GM19043 (cell line): Measurements from ENCODE around the gene MAGEA2.
"Not testable (repeated sequence)": the region's sequence is repeated elsewhere in the genome, so short reads cannot be mapped to it uniquely, and the experiment has no call there.

Experiments
- ATAC-seq: cut with Tn5 transposase; IDR thresholded peaks from one replicate; pipeline ENCODE4 v1.9.1; 2021; ENCODE audit warnings: low read depth; ENCODE audit not compliant: unreplicated experiment

MAGEA2 gene, protein sequence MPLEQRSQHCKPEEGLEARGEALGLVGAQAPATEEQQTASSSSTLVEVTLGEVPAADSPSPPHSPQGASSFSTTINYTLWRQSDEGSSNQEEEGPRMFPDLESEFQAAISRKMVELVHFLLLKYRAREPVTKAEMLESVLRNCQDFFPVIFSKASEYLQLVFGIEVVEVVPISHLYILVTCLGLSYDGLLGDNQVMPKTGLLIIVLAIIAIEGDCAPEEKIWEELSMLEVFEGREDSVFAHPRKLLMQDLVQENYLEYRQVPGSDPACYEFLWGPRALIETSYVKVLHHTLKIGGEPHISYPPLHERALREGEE

DNA sequence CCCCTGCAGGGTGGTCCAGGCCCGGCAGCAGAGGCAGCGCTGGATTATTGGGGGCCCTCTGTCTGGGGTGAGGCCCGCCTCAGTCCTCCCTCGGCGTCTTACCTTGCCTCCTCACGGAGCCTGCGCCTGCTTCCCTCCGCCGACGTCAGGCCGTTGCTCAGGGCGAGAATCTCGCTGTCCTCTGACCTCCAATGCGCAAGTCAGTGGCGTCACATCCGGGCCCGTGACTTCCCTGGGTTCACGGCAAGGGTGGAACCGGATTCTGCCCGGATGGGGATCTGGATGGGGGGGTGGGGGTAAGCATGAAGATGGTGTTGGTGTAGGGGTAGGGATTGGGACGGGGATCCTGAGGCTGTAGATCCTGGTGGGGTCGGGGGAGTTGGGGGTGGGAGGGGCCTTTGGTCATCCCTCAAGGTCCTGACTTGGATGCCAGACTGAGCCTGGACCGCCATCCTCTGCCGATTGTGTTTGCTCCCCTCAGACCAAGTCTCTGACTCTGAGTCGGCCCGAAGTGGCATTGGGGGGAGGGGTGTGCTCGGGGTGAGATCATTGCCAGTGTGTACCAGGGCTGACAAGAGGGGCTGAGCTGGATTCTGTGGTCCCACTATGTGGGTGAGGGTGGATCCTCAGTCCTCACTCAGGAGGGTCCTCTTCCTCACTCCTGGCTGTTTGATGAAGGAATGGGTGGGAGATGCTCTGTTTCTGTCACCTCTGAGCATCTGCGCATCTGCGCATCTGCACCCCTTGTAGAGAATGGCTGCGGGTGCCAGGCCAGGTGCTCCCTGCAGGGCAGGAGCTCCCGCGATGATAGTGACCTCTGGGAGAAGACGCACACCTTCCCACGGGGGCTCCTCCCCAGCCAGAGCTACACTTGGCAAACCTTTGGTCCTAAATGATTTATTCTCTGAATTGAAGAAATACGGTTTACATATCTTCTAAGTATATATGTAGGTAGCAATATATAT lies at the start of gene MAGEA2:
TSS of gene MAGEA2 (minus strand) at position 157 of the 965 bp plus-strand sequence. CDS start 2,479 bp downstream, outside the sequence.
- not testable (repeated sequence) for ATAC-seq

DNA sequence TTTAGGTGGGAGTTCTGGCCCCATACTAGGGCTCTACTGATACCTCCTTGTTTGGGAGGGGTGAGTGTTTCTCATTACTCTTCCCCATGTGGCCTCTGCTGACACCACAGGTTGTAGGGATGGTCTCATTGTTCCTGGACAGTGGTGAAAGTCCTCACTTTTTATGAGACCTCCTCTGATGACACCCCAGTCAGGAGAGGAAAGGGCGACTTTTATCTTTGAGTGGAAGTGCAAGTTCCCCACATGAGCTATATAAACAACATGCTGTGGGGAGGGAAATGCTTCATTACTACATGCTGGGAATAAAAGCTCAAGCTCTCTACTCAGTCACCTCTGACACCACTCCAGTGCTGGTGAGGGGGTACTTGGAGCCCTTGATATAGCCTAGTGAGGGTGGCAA lies 45.3 kb upstream of the MAGEA2 start:
- ATAC-seq, result no peak

DNA sequence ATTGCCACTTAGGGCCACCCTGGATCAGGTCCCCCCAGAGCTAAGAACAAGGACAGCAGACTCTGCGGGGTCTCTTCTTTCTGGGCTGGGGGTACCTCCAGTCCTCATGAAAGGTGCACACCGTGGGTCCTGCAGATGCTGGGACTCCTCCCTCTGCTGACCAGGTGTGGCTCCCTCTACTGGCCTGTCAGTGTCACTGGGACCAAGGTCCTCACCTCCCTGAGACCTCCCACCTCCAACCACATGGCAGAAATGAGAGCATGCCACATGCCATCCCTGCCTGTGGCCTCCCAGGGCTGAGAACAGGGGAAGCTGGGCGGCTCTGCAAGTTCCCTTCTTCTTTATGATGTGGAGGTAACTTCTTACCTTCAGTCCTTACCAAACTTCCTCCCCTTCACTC lies 33.4 kb upstream of the MAGEA2 start:
- ATAC-seq, result peak; percentile 70

DNA sequence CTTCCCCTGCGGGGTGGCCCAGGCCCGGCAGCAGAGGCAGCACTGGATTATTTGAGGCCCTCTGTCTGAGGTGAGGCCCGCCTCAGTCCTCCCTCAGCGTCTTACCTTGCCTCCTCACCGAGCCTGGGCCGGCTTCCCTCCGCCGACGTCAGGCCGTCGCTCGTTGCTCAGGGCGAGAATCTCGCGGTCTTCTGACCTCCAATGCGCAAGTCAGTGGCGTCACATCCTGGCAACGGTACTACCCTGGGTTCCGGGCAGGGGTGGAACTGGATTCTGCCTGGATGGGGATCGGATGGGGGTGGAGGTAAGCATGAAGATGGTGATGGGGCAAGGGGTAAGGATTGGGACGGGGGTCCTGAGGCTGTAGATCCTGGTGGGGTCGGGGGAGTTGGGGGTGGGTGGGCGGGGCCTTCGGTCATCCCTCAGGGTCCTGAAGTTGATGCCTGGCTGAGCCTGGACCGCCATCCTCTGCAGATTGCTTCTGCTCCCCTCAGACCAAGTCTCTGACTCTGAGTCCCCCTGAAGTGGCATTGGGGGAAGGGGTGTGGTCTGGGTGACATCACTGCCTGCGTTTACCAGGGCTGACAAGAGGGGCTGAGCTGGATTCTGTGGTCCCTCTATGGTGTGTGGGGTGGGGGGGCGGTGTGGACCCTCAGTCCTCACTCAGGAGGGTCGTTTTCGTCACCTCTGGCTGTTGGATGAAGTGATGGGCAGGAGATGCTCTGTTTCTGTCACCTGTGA lies 16.1 kb upstream of the MAGEA2 start, which contains the start of gene MAGEA6:
TSS of gene MAGEA6 (minus strand) at position 141 of the 741 bp plus-strand sequence. CDS start 2,039 bp downstream, outside the sequence.
- not testable (repeated sequence) for ATAC-seq

DNA sequence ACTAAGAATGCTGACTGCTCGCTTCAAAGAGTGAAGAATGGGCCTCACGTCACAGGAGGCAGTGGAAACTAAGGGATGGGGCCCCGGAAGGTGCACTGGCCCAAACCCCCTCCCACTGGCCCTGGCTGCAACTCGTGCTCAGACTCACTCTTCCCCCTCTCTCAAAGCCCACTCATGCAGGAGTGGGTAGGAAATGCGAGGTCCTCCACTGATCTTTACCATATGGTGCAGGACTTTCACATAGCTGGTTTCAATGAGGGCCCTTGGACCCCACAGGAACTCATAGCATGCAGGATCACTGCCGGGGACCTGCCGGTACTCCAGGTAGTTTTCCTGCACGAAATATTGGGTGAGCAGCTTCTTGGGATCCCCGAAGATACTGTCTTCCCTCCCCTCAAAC lies 12.9 kb upstream of the MAGEA2 start:
- ATAC-seq, result not testable (repeated sequence)

DNA sequence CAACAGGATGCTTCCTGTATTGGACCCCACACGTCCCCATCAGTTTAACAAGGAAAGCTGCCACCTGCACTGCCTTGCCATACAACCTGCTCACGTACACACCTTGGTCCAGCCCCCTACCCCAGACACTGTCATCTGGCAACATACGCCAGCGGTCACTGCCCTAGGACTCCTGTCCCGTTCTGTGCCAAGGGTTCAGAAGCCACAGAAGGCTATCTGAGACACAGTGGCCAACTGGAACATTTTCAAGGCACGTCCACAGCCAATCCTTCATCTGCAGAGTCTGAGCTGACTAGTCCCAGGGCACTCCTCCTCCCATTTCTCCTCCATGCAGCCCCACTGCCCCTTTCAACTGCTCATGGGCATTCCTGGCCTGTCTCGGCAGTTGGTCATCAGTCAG lies 7.9 kb upstream of the MAGEA2 start:
- not testable (repeated sequence) for ATAC-seq

DNA sequence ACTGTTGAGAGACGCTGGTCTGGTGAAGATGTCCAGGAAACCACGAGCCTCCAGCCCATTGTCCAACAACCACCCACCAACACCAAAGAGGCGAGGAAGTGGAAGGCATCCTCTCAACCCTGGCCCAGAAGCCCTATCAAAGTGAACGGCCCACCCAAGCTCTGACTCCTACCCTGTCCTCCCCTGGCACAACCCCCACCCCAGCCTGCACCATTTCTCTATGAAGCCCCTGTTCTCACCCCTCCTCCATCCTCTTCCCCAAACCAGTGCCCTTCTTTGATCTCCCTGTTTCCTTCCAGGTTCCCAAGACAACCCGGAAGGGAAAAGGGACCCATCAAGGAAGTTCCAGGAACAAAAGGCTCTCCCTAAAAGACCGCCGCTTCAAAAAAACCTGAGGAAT lies 5.9 kb upstream of the MAGEA2 start:
- ATAC-seq, result not testable (repeated sequence)

DNA sequence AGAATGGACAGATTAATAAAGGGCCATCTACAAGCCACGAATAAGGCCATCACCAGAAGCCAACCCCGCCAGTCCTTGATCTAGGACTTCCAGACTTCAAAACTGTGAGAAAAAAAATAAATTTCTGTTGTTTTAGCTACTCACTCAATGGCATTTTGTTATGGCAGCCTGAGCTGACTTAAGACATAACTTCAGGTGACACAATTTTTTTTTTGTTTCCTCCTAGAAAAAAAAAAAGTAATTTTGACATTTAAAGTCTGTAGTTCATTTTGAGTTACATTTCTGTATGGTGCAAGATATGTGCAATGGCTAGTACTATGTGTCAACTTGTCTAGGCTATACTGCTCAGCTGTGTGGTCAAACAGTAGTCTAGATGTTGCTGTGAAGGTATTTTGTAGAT lies 5.3 kb upstream of the MAGEA2 start, which contains the start of gene CSAG3:
TSS of gene CSAG3 (plus strand) at position 301 of the 400 bp plus-strand sequence.
- ATAC-seq, result not testable (repeated sequence)

DNA sequence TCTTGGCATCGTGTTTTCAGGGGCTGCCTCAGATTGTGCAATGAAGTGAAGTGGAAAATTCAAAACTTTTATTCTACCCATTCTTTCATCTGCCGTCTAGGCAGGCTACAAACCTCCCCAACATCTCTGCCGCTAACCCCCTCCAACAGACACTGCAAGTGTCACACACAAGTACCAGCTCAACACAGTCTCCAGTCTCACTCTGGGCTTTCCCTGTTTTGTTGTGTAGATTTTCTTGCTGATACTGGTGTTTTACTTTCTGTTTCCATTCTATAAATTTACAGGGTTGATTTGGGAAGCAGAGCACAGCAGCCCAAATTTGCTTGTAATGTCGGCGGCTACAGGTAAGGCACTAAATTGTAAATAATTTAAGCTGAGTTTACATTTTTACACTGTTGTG lies 1.2 kb upstream of the MAGEA2 start:
- not testable (repeated sequence) for ATAC-seq

DNA sequence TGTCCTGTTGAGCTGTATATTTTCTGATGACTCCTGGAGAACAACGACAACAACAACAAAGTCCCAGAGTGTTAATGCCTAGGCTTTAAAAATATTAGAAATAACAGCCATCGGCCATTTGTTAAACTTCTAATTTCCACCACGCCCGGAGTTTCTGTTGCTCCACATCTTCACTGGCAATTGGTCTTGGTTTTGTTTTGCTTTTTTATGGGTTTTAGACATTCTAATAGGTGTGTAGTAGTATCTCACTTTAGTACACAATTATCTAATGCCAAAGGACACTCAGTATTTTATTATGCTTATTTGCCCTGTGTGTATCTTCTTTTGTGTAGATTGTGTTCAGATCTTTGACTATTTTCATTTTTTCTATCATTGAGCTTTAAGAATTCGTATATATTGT lies 15.1 kb downstream of the MAGEA2 start:
- ATAC-seq, result no peak

DNA sequence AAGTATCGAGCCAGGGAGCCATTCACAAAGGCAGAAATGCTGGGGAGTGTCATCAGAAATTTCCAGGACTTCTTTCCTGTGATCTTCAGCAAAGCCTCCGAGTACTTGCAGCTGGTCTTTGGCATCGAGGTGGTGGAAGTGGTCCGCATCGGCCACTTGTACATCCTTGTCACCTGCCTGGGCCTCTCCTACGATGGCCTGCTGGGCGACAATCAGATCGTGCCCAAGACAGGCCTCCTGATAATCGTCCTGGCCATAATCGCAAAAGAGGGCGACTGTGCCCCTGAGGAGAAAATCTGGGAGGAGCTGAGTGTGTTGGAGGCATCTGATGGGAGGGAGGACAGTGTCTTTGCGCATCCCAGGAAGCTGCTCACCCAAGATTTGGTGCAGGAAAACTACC lies 17.1 kb downstream of the MAGEA2 start:
- ATAC-seq, result not testable (repeated sequence)

DNA sequence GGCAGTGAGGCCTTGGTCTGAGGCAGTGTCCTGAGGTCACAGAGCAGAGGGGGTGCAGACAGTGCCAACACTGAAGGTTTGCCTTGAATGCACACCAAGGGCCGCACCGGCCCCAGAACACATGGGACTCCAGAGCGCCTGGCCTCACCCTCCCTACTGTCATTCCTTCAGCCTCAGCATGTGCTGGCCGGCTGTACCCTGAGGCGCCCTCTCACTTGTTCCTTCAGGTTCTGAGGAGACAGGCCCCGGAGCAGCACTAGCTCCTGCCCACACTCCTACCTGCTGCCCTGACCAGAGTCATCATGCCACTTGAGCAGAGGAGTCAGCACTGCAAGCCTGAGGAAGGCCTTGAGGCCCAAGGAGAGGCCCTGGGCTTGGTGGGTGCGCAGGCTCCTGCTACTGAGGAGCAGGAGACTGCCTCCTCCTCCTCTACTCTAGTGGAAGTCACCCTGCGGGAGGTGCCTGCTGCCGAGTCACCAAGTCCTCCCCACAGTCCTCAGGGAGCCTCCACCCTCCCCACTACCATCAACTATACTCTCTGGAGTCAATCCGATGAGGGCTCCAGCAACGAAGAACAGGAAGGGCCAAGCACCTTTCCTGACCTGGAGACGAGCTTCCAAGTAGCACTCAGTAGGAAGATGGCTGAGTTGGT lies 17.7 kb downstream of the MAGEA2 start:
- no peak for ATAC-seq

DNA sequence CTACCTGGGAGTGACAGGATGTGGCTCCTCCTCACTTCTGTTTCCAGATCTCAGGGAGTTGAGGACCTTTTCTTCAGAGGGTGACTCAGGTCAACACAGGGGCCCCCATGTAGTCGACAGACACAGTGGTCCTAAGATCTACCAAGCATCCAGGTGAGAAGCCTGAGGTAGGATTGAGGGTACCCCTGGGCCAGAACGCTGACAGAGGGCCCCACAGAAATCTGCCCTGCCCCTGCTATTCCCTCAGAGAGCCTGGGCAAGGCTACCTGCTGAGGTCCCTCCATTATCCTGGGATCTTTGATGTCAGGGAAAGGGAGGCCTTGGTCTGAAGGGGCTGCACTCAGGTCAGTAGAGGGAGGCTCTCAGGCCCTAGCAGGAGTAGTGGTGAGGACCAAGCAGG lies 18.5 kb downstream of the MAGEA2 start:
- no peak for ATAC-seq

DNA sequence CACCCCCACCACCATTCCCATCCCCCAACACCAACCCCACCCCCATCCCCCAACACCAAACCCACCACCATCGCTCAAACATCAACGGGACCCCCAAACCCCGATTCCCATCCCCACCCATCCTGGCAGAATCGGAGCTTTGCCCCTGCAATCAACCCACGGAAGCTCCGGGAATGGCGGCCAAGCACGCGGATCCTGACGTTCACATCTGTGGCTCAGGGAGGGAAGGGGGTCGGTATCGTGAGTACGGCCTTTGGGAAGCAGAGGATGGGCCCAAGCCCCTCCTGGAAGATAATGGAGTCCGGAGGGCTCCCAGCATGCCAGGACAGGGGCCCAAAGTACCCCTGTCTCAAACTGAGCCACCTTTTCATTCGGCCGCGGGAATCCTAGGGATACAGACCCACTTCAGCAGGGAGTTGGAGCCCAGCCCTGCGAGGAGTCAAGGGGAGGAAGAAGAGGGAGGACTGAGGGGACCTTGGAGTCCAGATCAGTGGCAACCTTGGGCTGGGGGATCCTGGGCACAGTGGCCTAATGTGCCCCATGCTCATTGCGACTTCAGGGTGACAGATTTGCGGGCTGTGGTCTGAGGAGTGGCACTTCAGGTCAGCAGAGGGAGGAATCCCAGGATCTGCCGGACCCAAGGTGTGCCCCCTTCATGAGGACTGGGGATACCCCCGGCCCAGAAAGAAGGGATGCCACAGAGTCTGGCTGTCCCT lies 19.3 kb downstream of the MAGEA2 start:
- ATAC-seq, result not testable (repeated sequence)

DNA sequence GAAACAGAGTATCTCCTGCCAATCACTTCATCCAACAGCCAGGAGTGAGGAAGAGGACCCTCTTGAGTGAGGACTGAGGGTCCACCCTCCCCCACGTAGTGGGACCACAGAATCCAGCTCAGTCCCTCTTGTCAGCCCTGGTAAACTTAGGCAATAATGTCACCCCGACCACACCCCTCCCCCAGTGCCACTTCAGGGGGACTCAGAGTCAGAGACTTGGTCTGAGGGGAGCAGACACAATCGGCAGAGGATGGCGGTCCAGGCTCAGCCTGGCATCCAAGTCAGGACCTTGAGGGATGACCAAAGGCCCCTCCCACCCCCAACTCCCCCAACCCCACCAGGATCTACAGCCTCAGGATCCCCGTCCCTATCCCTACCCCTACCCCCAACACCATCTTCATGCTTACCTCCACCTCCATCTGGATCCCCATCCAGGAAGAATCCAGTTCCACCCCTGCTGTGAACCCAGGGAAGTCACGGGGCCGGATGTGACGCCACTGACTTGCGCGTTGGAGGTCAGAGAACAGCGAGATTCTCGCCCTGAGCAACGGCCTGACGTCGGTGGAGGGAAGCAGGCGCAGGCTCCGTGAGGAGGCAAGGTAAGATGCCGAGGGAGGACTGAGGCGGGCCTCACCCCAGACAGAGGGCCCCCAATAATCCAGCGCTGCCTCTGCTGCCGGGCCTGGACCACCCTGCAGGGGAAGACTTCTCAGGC lies 20.2 kb downstream of the MAGEA2 start, which contains the start of the genes CSAG1 and MAGEA12:
TSS of gene CSAG1 (minus strand) at position 461 of the 715 bp plus-strand sequence. CDS start 1,261 bp downstream, outside the sequence.
TSS of gene MAGEA12 (plus strand) at position 497 of the 715 bp plus-strand sequence. CDS start 2,405 bp downstream, outside the sequence.
- ATAC-seq, result no peak

DNA sequence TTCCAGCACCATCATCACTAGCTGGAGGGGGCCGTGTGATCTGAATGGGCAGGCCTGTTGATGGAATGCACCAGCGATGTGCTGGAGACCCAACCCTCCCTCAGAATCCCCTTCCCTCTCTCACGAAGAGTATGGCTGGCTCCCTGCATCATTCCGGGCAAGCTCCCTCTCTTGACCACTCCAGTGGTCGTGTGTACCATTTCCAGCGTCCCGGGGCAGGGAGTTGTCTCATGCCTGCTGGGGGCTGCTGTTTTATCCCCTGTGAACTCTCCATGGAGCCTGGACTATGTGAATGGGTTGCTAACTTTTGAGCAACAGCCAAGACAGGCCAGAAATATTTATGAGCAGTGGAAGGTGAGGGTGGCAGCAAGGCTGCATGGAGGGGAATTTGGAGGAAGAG lies 28.2 kb downstream of the MAGEA2 start:
- ATAC-seq, result no peak

DNA sequence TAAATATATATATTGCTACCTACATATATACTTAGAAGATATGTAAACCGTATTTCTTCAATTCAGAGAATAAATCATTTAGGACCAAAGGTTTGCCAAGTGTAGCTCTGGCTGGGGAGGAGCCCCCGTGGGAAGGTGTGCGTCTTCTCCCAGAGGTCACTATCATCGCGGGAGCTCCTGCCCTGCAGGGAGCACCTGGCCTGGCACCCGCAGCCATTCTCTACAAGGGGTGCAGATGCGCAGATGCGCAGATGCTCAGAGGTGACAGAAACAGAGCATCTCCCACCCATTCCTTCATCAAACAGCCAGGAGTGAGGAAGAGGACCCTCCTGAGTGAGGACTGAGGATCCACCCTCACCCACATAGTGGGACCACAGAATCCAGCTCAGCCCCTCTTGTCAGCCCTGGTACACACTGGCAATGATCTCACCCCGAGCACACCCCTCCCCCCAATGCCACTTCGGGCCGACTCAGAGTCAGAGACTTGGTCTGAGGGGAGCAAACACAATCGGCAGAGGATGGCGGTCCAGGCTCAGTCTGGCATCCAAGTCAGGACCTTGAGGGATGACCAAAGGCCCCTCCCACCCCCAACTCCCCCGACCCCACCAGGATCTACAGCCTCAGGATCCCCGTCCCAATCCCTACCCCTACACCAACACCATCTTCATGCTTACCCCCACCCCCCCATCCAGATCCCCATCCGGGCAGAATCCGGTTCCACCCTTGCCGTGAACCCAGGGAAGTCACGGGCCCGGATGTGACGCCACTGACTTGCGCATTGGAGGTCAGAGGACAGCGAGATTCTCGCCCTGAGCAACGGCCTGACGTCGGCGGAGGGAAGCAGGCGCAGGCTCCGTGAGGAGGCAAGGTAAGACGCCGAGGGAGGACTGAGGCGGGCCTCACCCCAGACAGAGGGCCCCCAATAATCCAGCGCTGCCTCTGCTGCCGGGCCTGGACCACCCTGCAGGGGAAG lies 39.5 kb downstream of the MAGEA2 start, which contains the start of gene MAGEA2B:
TSS of gene MAGEA2B (plus strand) at position 814 of the 973 bp plus-strand sequence. CDS start 2,479 bp downstream, outside the sequence.
- not testable (repeated sequence) for ATAC-seq
